Neural cell (in vitro differentiated cells): ENCODE measurements around the gene SUMF1.

Experiments
- CTCF ChIP-seq: fragments of 450-650 bp; IDR thresholded peaks from 2 replicates; pipeline ENCODE4 v1.5.1; 2014; ENCODE audit warnings: antibody characterized with exemption, mild to moderate bottlenecking, moderate library complexity; ENCODE audit not compliant: poor library complexity, severe bottlenecking
- EZH2 ChIP-seq: fragments of 200-600, 300-800 bp; shearing (Covaris generic), sonication (generic); IDR thresholded peaks from 2 replicates; pipeline ENCODE4 v1.6.1; 2014; ENCODE audit warnings: antibody characterized with exemption, low read length, borderline replicate concordance, mild to moderate bottlenecking; ENCODE audit not compliant: insufficient read depth, poor library complexity, severe bottlenecking
- MXI1 ChIP-seq: fragments of 450-650 bp; conservative IDR thresholded peaks from 2 replicates; pipeline ENCODE4 v1.6.1; 2014; ENCODE audit warnings: antibody characterized with exemption, mild to moderate bottlenecking; ENCODE audit not compliant: poor library complexity, severe bottlenecking
- POLR2AphosphoS5 ChIP-seq: IDR thresholded peaks from 2 replicates; pipeline ENCODE4 v1.6.1; 2012

- no peak for TF ChIP-seq CTCF
- TF ChIP-seq MXI1, result no peak
- TF ChIP-seq EZH2, result no peak
- no peak for TF ChIP-seq POLR2AphosphoS5
Measured at GRCh38 chr3:4476496-4476895, 9.4 kb upstream of the SUMF1 start.
